Measurements from ENCODE around the gene CNIH2. TPM values are rescaled to one million over a fixed set of nuclear protein-coding genes. Genes with fewer than 3 reads are reported as not detected.

The CNIH2 gene
- total RNA-seq = 10 to 100 TPM in 5 of 8 experiments, 1 to 10 TPM in 2, under 1 TPM in 1; 0.41 to 53.9 (median 32.4) TPM

DNA sequence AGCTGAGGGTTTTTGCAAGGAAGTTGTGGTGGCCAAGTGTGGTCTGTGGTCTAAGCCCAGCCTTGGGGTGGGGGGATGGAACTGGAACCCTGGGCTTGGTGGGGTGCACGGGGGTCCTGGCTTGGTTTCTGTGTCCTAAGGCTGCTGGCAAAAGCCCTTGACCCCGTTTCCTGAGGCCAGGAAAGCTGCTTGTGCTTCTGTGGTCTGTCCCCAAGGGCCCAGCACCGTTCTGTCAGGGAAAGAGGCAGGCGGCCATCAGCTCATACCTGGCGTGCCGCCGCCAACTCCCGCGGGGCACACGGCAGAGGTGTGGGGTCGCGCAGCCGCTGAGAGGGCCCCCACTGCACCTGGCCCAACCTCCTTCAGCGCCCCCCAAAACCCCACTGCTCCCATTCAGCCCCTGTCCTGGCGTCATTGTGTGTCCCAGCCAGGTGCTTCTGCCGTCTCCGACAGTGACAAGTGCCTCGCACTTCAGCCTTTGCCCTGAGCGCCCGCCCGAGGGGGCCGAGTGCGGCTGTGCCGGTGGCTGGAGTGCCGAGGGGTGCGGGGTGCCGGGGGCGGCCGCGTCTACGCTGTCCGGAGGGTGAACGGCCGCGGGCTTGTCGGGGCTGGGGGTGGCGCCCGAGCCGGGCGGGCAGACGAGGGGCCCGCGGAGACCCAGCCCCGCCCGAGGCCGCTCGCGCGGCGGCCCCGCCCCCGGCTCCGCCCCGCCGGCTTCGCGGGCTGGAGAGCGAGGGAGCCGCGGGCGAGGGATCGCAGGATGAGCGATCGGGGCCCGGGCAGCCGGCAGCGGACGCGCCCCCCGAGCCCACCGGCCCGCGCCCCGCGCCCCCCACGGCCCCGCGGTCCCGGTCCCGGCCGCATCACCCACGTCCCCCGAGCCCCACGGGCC is at the start of gene CNIH2:
TSS of gene CNIH2 (plus strand) at position 705 of the 892 bp plus-strand sequence. CDS start 282 bp downstream, outside the sequence.
- Histone ChIP-seq H3K27ac (peak within 1 kb of the TSS; percentile 89 to 91), H3K4me1 (replicated peaks in 1 of 2) (peaks cover 36 to 37% of the 10 kb centered on the region in 2 donors), H3K4me3 (peak within 1 kb of the TSS; percentile 73 to 95 (median 79))
- peak; percentile 28 to 56 (median 46) for ATAC-seq (replicated peaks in 6 of 8)
- no CpG with 5 or more reads among the region's 84 CpGs for WGBS, 10 experiments
- in situ Hi-C loops (cut with MboI; ENCODE audit: low pct_unique_long_range_greater_than_20kb in 2 of 9, low sequenced_read_pairs in 9 of 9, unreplicated experiment in 9 of 9) = no loop called here

- peak in 1 of 8 experiments; percentile 22 for ATAC-seq (replicated peaks in 6 of 8)
- Histone ChIP-seq H3K4me3 (no peak overlapping the region), H3K27ac (no peak overlapping the region), H3K4me1 (replicated peaks in 1 of 2) (no peaks in the 10 kb centered on the region)
- in situ Hi-C loops (cut with MboI; ENCODE audit: low pct_unique_long_range_greater_than_20kb in 2 of 9, low sequenced_read_pairs in 9 of 9, unreplicated experiment in 9 of 9) = no loop called here
- 74 to 100% (median 93%) methylated on average over 1 to 6 of the region's 6 CpGs for WGBS, 10 experiments
Measured at GRCh38 chr11:66228521-66228920, 49.5 kb upstream of the CNIH2 start.

DNA sequence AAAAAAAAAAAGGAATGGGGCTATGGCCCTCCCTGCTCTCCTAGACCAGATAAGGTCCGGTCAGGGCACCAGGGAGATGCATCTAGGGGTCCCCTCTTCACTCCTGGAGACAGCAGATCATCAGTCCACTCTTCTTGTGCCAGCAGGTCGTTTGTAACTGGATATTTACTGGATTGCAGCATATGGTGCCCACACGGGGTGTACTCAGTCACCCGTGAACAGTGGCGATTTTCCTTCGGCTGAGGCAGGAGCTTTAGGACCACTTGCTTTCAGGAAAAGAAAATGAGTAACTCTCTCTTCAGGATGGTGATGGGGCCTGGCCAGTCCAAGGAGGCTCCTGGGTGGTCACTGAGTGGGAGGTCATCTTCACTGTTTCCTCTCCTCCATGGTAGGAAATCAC is 47.8 kb upstream of the CNIH2 start:
- 56 to 100% (median 84%) methylated on average over 1 to 5 of the region's 6 CpGs for WGBS, 10 experiments
- in situ Hi-C loops (cut with MboI; ENCODE audit: low pct_unique_long_range_greater_than_20kb in 2 of 9, low sequenced_read_pairs in 9 of 9, unreplicated experiment in 9 of 9) = no loop called here

GRCh38 chr11:66230978-66231377 is 47.0 kb upstream of the CNIH2 start:
- WGBS, 10 experiments = 79 to 98% methylated on average over 2 to 10 of the region's 14 CpGs; no CpG with 5 or more reads in 8 of the 10 experiments
- Histone ChIP-seq H3K27ac (no peak overlapping the region), H3K4me3 (no peak overlapping the region), H3K4me1 (replicated peaks in 1 of 2) (no peaks in the 10 kb centered on the region)
- no peak for ATAC-seq (replicated peaks in 6 of 8)
- in situ Hi-C loops (cut with MboI; ENCODE audit: low pct_unique_long_range_greater_than_20kb in 2 of 9, low sequenced_read_pairs in 9 of 9, unreplicated experiment in 9 of 9) = no loop called here

More for the DNA sequence above, 47.8 kb upstream of the CNIH2 start:
- ATAC-seq (replicated peaks in 6 of 8) = no peak
- no peaks in the 10 kb centered on the region for H3K4me1 ChIP-seq (replicated peaks in 1 of 2)
- no peak overlapping the region for H3K27ac ChIP-seq
- no peak overlapping the region for H3K4me3 ChIP-seq

GRCh38 chr11:66231561-66231960 is 46.4 kb upstream of the CNIH2 start:
- 70 to 100% (median 78%) methylated on average over 1 to 5 of the region's 7 CpGs; no CpG with 5 or more reads in 5 of the 10 experiments for WGBS, 10 experiments
- Histone ChIP-seq H3K27ac (no peak overlapping the region), H3K4me3 (no peak overlapping the region), H3K4me1 (replicated peaks in 1 of 2) (no peaks in the 10 kb centered on the region)
- no peak for ATAC-seq (replicated peaks in 6 of 8)
- in situ Hi-C loops (cut with MboI; ENCODE audit: low pct_unique_long_range_greater_than_20kb in 2 of 9, low sequenced_read_pairs in 9 of 9, unreplicated experiment in 9 of 9) = no loop called here

GRCh38 chr11:66232769-66233168 is 45.2 kb upstream of the CNIH2 start:
- WGBS, 10 experiments = 71 to 88% methylated on average over 3 to 7 of the region's 11 CpGs; no CpG with 5 or more reads in 8 of the 10 experiments
- Histone ChIP-seq H3K4me1 (replicated peaks in 1 of 2) (no peaks in the 10 kb centered on the region), H3K27ac (no peak overlapping the region), H3K4me3 (no peak overlapping the region)
- in situ Hi-C loops (cut with MboI; ENCODE audit: low pct_unique_long_range_greater_than_20kb in 2 of 9, low sequenced_read_pairs in 9 of 9, unreplicated experiment in 9 of 9) = no loop called here
- ATAC-seq (replicated peaks in 6 of 8) = no peak

DNA sequence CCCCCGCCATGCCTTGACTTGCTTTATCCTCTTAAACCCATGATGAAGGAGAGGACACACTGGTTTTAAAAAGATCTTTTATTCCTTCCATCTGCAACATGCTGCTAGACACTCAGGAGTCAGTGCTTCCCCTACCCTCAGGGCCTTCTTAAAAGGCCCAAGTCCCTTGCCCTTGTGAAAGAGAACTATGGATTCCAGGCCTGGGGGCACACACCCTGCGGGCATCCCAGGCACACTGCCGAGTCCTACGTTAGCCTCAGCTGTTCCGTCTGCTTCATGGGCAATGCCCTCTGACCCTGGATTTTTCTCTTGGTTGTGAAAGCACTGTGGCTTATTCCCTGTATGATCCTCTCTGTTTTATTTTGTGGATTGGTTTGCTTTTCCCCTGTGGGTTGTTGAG is 44.7 kb upstream of the CNIH2 start:
- ATAC-seq (replicated peaks in 6 of 8) = no peak
- H3K27ac ChIP-seq = no peak overlapping the region
- WGBS, 10 experiments = 80 to 100% (median 95%) methylated on average over 1 to 2 of the region's 5 CpGs; no CpG with 5 or more reads in 6 of the 10 experiments
- no peak overlapping the region for H3K4me3 ChIP-seq
- in situ Hi-C loops (cut with MboI; ENCODE audit: low pct_unique_long_range_greater_than_20kb in 2 of 9, low sequenced_read_pairs in 9 of 9, unreplicated experiment in 9 of 9) = no loop called here
- no peaks in the 10 kb centered on the region for H3K4me1 ChIP-seq (replicated peaks in 1 of 2)

- WGBS, 10 experiments = 83 to 100% (median 89%) methylated on average over 1 to 10 of the region's 11 CpGs; no CpG with 5 or more reads in 3 of the 10 experiments
- no peaks in the 10 kb centered on the region for H3K4me1 ChIP-seq (replicated peaks in 1 of 2)
- H3K27ac ChIP-seq = no peak overlapping the region
- in situ Hi-C loops (cut with MboI; ENCODE audit: low pct_unique_long_range_greater_than_20kb in 2 of 9, low sequenced_read_pairs in 9 of 9, unreplicated experiment in 9 of 9) = no loop called here
- H3K4me3 ChIP-seq = no peak overlapping the region
- ATAC-seq (replicated peaks in 6 of 8) = no peak
Measured at GRCh38 chr11:66235141-66235540, 42.8 kb upstream of the CNIH2 start.

- in situ Hi-C loops (cut with MboI; ENCODE audit: low pct_unique_long_range_greater_than_20kb in 2 of 9, low sequenced_read_pairs in 9 of 9, unreplicated experiment in 9 of 9) = no loop called here
- 91 to 100% methylated on average over 1 to 4 of the region's 6 CpGs; no CpG with 5 or more reads in 8 of the 10 experiments for WGBS, 10 experiments
- no peak overlapping the region for H3K27ac ChIP-seq
- no peak overlapping the region for H3K4me3 ChIP-seq
- no peak for ATAC-seq (replicated peaks in 6 of 8)
- no peaks in the 10 kb centered on the region for H3K4me1 ChIP-seq (replicated peaks in 1 of 2)
Measured at GRCh38 chr11:66237867-66238266, 40.1 kb upstream of the CNIH2 start.

DNA sequence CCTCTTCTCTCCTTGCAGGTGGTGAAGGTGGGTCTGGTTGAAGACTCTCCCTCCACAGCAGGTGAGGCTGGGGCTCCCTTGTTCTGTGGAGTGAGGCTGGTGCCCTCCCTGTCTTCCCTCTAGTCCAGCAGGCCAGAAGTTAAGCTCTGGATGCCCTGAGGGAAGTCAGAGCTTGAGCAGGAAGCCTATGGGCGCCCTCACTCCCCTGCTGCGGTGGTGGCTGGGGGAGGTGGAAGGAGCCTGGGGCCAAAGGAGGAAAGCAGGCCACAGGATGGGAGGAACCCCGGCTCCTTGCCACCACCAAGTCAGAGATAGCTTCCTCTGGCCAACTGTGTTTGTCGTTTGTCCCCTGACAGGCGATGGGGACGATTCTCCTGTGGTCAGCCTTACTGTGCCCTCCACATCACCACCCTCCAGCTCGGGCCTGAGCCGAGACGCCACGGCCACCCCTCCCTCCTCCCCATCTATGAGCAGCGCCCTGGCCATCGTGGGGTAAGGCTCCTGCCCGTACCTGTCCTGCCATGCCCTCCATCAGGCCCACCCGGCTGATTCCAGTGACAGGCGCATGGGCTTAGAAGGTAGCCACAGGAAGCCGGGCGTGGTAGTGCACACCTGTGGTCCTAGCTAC is 39.1 kb upstream of the CNIH2 start:
- in situ Hi-C loops (cut with MboI; ENCODE audit: low pct_unique_long_range_greater_than_20kb in 2 of 9, low sequenced_read_pairs in 9 of 9, unreplicated experiment in 9 of 9) = no loop called here
- ATAC-seq (replicated peaks in 6 of 8) = no peak
- Histone ChIP-seq H3K4me3 (no peak overlapping the region), H3K27ac (no peak overlapping the region), H3K4me1 (replicated peaks in 1 of 2) (peaks cover 4% of the 10 kb centered on the region in 2 donors)
- 91 to 100% (median 93%) methylated on average over 1 to 6 of the region's 17 CpGs; no CpG with 5 or more reads in 7 of the 10 experiments for WGBS, 10 experiments

DNA sequence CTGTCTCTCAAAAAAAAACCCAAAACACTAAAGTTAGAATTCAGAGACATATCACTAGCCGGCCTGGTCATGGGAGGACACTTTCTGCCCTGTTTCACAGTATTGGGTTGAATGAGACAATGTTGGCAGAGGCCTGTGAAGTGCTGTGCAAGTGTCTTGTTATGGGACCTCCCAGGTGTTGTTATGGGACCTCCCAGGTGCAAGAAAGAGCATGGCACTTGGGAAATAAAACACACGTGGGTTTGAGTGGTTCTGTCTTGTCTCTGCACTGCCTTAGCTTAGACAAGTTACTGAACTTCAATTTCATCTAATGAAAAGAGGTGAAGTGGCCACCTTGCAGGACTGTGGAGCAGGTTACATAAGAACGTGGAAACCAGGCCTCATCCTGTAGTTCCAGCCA is 38.5 kb upstream of the CNIH2 start:
- in situ Hi-C loops (cut with MboI; ENCODE audit: low pct_unique_long_range_greater_than_20kb in 2 of 9, low sequenced_read_pairs in 9 of 9, unreplicated experiment in 9 of 9) = no loop called here
- 0 to 100% (median 85%) methylated on average over 1 to 3 of the region's 3 CpGs; no CpG with 5 or more reads in 2 of the 10 experiments for WGBS, 10 experiments
- H3K4me1 ChIP-seq (replicated peaks in 1 of 2) = peaks cover 4% of the 10 kb centered on the region in 2 donors
- ATAC-seq (replicated peaks in 6 of 8) = no peak
- no peak overlapping the region for H3K4me3 ChIP-seq
- H3K27ac ChIP-seq = no peak overlapping the region

- no peak for ATAC-seq (replicated peaks in 6 of 8)
- no peak overlapping the region for H3K27ac ChIP-seq
- WGBS, 10 experiments = 58 to 100% (median 81%) methylated on average over 2 to 17 of the region's 25 CpGs; no CpG with 5 or more reads in 2 of the 10 experiments
- peaks cover 4% of the 10 kb centered on the region in 2 donors for H3K4me1 ChIP-seq (replicated peaks in 1 of 2)
- in situ Hi-C loops (cut with MboI; ENCODE audit: low pct_unique_long_range_greater_than_20kb in 2 of 9, low sequenced_read_pairs in 9 of 9, unreplicated experiment in 9 of 9) = no loop called here
- H3K4me3 ChIP-seq = no peak overlapping the region
Measured at GRCh38 chr11:66239998-66240780, 37.8 kb upstream of the CNIH2 start.

- 40 to 96% (median 85%) methylated on average over 1 to 5 of the region's 9 CpGs; no CpG with 5 or more reads in 6 of the 10 experiments for WGBS, 10 experiments
- peaks cover 4% of the 10 kb centered on the region in 2 donors for H3K4me1 ChIP-seq (replicated peaks in 1 of 2)
- ATAC-seq (replicated peaks in 6 of 8) = no peak
- in situ Hi-C loops (cut with MboI; ENCODE audit: low pct_unique_long_range_greater_than_20kb in 2 of 9, low sequenced_read_pairs in 9 of 9, unreplicated experiment in 9 of 9) = no loop called here
- H3K27ac ChIP-seq = no peak overlapping the region
- H3K4me3 ChIP-seq = no peak overlapping the region
Measured at GRCh38 chr11:66240781-66241136, 37.2 kb upstream of the CNIH2 start.

Measured in motor neuron (in vitro differentiated cells).